HUES64 (cell line): ENCODE results near the gene DNAH2.

Source experiments
- H3K27ac ChIP-seq: 2 replicates; pipeline ENCODE4 v1.7.0; 2013; ENCODE audit warnings: low read depth, low read length, inconsistent platforms
- H3K27me3 ChIP-seq: 2 replicates; pipeline ENCODE4 v1.6.1; 2013; ENCODE audit warnings: mild to moderate bottlenecking, low read length; ENCODE audit not compliant: insufficient read depth
- H3K36me3 ChIP-seq: 2 replicates; pipeline ENCODE4 v1.6.1; 2013; ENCODE audit warnings: mild to moderate bottlenecking, low read length; ENCODE audit not compliant: insufficient read depth
- H3K4me1 ChIP-seq: 2 replicates; pipeline ENCODE4 v1.6.1; 2013; ENCODE audit warnings: mild to moderate bottlenecking, low read length, moderate library complexity; ENCODE audit not compliant: insufficient read depth
- H3K4me3 ChIP-seq: 2 replicates; pipeline ENCODE4 v1.5.1; 2013; ENCODE audit warnings: mild to moderate bottlenecking, low read length, moderate library complexity
- H3K9ac ChIP-seq: 2 replicates; pipeline ENCODE4 v1.6.1; 2013; ENCODE audit warnings: mild to moderate bottlenecking, low read depth, low read length
- H3K9me3 ChIP-seq: 2 replicates; pipeline ENCODE4 v1.6.1; 2013; ENCODE audit warnings: low read depth, low read length; ENCODE audit not compliant: insufficient read depth
- WGBS: fragments of 150-250, 120-280 bp; methylation state at CpG from one replicate; pipeline ENCODE4 v1.1.7; 2013; ENCODE audit warnings: missing lambda C conversion rate; 5-methylcytosine and 5-hydroxymethylcytosine counted together

Gene DNAH2

DNA sequence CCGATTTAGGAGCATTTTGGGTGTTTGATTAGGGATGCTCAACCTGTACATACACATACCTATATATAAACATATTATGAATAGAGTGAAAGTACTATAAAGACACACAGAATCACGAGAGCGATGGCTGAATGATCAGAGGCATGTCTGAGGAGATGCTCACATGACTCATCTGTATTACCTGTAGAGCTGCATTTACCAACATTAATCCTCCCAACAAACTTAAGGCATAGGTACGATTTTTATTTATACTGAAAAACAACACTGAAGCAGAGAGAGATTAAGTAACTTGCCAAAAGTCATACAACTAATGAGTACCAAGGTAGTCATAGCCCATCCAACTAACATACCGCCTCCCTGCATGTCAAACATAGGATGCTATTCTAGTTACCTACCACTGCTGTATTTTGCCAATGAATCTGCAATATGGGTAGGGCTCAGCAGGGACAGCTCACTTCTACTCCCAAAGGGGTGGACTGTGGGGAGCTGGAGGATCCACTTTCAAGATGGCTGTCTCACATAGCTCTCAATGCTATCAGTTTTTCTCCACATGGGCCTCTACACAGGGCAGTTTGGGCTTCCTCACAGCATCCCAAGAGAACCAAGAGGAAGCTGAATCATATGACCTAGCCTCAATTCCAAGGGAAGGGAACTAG lies 147.6 kb downstream of the DNAH2 start:
- H3K27me3 ChIP-seq: no peaks in the 10 kb centered on the region
- H3K4me3 ChIP-seq: no peak overlapping the region
- H3K9ac ChIP-seq: no peak overlapping the region
- no peaks in the 10 kb centered on the region for H3K9me3 ChIP-seq
- WGBS: 94% methylated on average over 5 of the region's 5 CpGs
- H3K36me3 ChIP-seq: peaks cover 13% of the 10 kb centered on the region; the same call in 1 of the 2 replicates
- H3K4me1 ChIP-seq: peaks cover 6% of the 10 kb centered on the region; the same call in 1 of the 2 replicates
- H3K27ac ChIP-seq: no peak overlapping the region

DNA sequence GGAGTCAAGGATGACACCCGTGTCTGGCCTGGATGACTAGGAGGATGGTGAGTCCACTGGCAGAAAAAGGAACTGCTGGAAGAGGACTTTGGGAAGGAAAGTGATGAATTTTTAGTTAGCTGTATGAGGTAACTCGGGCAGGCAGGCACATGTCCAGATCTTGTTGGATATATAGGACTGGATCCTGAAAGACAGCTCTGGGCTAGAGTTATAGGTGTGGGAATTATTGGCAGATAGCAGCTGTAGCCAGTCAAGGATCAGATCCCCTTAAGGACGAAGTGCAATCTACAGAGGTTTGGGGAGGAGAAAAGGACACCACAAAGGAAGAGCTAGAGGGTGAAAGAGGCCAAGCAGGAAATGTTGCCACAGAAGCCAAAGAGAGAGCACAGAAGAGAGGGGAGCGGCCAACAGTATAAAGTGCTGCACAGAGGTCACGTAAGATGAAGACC lies 150.4 kb downstream of the DNAH2 start:
- peaks cover 4% of the 10 kb centered on the region; the same call in 1 of the 2 replicates for H3K4me1 ChIP-seq
- H3K27me3 ChIP-seq: no peaks in the 10 kb centered on the region
- H3K9me3 ChIP-seq: no peaks in the 10 kb centered on the region
- 91% methylated on average over 5 of the region's 5 CpGs for WGBS
- H3K9ac ChIP-seq: no peak overlapping the region
- no peak overlapping the region for H3K27ac ChIP-seq
- peaks cover 6% of the 10 kb centered on the region; the same call in 1 of the 2 replicates for H3K36me3 ChIP-seq
- H3K4me3 ChIP-seq: no peak overlapping the region

DNA sequence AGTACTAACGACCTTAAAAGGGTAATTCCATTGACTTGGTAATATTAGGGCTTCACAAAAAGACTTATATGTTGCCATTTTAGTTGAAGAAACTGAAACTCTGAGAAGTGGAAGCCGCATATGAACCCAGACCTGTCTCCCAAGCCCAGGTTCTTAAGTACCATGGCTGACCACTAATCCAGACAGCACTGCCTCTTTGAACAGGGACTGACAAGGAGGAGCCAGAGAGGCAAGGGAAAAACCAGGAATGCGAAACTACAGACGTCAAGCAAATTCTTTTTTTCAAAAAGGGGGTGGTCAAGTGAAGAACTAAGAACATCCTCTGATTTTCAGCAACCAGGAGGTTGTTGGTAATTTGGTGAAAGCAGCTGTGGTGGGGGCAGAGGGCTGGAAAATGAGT lies 155.5 kb downstream of the DNAH2 start:
- H3K9me3 ChIP-seq: no peaks in the 10 kb centered on the region
- H3K4me1 ChIP-seq: no peaks in the 10 kb centered on the region
- 79% methylated on average over 4 of the region's 4 CpGs for WGBS
- no peak overlapping the region for H3K4me3 ChIP-seq
- H3K27me3 ChIP-seq: no peaks in the 10 kb centered on the region
- peaks cover 6% of the 10 kb centered on the region for H3K36me3 ChIP-seq
- H3K27ac ChIP-seq: no peak overlapping the region
- no peak overlapping the region for H3K9ac ChIP-seq

DNA sequence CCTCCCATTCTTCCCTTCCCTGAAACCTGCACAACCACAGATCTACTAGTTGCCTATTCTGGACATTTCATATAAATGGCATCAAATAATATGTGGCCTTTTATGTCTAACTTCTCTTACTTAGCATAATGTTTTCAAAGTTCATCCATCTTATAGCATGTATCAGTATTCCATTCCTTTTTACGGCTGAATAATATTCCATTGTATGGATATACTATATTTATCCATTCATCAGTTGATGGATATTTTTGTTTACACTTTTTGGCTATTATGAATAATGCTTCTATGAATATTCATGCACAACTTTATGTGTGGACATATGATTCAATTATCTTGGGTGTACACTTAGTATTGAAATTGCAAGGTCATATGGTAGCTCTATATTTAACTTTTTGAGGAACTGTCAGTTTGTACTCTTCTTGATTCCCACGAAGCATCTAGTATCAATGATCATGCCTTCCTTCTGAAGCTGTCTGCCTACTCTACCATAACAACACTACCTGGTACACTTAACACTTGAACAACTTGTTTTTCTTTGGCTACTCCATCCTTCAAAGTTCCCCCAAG lies 158.3 kb downstream of the DNAH2 start:
- WGBS: 98% methylated on average over 1 of the region's 2 CpGs
- no peak overlapping the region for H3K4me3 ChIP-seq
- H3K27me3 ChIP-seq: no peaks in the 10 kb centered on the region
- H3K4me1 ChIP-seq: no peaks in the 10 kb centered on the region
- H3K27ac ChIP-seq: no peak overlapping the region
- H3K9ac ChIP-seq: no peak overlapping the region
- no peaks in the 10 kb centered on the region for H3K9me3 ChIP-seq
- H3K36me3 ChIP-seq: peaks cover 20% of the 10 kb centered on the region

DNA sequence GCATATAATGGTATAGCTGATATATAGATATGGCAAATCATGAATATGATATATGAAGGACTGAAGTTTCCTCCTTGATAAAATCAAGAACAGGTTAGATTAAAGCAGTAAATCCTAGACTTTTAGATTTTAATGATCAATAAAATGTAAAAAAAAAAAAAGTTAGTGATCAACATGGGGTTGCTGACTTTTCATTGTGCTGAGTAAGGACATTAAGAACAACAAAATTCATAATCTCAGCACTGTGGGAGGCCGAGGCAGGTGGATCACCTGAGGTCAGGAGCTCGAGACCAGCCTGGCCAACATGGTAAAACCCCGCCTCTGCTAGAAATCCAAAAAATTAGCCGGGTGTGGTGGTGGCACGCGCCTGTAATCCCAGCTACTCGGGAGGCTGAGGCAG lies 160.7 kb downstream of the DNAH2 start:
- H3K36me3 ChIP-seq: peaks cover 22% of the 10 kb centered on the region
- peaks cover 6% of the 10 kb centered on the region; the same call in 1 of the 2 replicates for H3K4me1 ChIP-seq
- H3K9me3 ChIP-seq: no peaks in the 10 kb centered on the region
- 95% methylated on average over 7 of the region's 7 CpGs for WGBS
- no peak overlapping the region for H3K27ac ChIP-seq
- no peak overlapping the region for H3K9ac ChIP-seq
- H3K4me3 ChIP-seq: no peak overlapping the region
- H3K27me3 ChIP-seq: no peaks in the 10 kb centered on the region

DNA sequence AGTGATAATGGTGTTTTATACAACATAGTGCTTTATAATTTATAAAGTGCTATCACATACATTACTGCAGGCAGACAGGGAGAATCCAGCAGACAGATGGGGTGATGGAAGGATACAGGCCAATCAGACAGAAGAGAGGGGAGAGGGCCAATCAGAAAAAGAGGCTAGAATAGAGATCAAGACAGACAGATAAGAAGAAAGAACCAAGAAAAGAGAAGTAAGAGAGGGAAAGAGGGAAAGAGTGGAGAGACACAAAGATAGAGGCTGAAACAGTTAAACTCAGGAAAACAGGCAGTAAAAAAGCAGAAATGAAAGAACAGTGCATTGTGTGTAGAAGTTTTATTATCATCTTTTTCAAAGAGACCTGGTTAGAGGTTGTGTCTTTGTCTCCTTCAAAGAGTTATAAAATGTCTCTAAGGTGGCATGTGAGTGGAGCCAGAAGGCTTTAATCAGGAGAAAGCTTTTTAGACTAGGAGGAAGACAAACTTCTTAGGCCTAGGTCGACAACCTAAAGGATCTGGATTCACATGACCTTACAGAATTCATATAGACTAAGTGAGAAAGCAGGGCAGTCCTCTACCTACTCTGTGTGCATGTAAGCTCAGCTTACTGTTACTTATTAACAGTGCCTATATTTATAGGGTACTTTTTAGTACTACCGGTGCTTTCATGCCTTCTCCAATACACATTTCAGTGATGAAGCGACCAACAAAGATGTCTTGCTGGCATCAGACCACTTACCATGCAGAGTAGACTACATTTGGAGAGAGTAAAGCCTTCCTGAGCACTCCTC lies 162.7 kb downstream of the DNAH2 start:
- Histone ChIP-seq H3K27me3 (no peaks in the 10 kb centered on the region), H3K36me3 (peaks cover 22% of the 10 kb centered on the region), H3K27ac (no peak overlapping the region), H3K4me3 (no peak overlapping the region), H3K9ac (no peak overlapping the region), H3K9me3 (no peaks in the 10 kb centered on the region), H3K4me1 (peaks cover 14% of the 10 kb centered on the region; the same call in 1 of the 2 replicates)
- 92% methylated on average over 3 of the region's 3 CpGs for WGBS

DNA sequence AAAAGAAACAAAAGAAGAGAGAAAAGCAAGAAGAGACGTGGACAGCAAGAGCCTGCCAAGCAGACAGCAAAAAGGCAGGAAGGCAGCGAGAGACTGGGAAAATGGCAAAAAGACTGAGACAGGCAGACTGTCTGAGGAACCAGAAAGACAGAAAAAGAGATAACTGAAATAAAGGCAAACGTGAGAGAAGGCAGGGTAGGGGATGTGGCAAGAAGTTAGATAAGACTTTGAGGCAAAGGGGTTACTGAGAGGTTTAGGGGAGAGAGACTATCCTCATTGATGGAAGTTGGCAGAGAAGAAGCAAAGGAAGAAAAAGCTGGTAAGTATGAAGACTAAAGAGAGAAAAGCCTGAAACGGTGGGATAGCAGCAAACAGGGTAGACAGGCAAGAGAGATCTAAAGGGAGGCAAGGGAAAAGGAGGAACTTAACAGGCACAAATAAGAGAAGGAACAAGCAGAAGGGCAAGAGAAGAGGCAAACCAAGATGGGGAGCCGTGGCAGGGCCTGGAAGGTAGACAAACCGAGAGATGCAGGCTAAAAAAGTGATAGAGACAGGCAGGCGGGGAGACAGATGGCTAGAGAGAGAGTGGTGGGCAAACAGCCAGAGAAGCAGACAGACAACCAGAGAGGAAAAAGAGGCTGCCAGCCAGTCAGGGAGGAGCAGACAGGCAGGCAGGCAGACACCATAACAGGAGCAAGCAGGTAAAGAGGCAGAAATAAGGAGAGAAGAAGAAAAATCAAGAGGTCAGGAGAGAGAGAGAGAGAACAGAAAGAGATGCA lies 163.9 kb downstream of the DNAH2 start:
- Histone ChIP-seq H3K9ac (no peak overlapping the region), H3K27ac (no peak overlapping the region)

DNA sequence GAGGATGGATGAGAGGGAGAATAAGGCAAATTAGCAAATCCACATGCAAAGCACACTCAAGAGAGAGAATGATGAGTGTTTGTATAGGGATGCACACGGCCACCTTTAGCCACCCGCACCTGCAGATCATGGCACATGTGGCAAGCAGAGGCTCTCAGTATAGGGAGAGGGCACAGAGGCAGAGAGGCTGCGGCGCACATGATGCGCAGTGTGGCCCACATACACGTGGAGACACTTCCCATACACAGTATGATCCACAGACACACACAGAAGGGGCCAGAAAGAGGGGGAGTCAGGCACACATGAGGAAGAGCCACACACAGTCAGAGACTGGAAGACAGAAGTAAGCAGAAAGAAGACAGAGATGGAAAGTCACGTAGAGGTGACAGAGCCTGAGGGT lies 164.5 kb downstream of the DNAH2 start:
- Histone ChIP-seq H3K36me3 (peaks cover 22% of the 10 kb centered on the region), H3K4me1 (peaks cover 17% of the 10 kb centered on the region; the same call in 1 of the 2 replicates), H3K4me3 (no peak overlapping the region), H3K9me3 (no peaks in the 10 kb centered on the region), H3K27me3 (peaks cover 16% of the 10 kb centered on the region), H3K9ac (no peak overlapping the region), H3K27ac (no peak overlapping the region)
- WGBS: 93% methylated on average over 7 of the region's 7 CpGs

More for the DNA sequence above, 163.9 kb downstream of the DNAH2 start:
- no peaks in the 10 kb centered on the region for H3K9me3 ChIP-seq
- H3K36me3 ChIP-seq: peaks cover 22% of the 10 kb centered on the region
- H3K4me3 ChIP-seq: no peak overlapping the region
- H3K27me3 ChIP-seq: peaks cover 10% of the 10 kb centered on the region
- H3K4me1 ChIP-seq: peaks cover 14% of the 10 kb centered on the region; the same call in 1 of the 2 replicates
- 89% methylated on average over 7 of the region's 7 CpGs for WGBS

DNA sequence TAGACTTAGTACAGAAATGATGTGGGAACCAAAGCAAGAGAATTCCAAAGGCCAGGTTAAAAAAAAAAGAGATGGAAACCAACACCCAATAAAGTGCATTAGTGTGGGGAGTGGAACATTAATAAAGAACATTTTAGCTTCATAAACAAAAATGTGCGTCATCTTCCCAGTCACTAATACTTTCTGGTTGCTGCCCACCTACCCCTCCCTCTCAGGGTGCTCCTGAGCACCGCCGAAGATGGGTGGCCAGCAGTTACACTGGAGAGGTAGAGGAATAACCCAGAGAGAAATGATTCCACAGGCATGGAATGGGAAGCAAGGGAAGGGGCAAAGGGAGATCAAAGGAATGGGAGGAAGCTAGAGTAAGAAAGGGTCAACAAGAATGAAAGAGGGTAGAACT lies 165.1 kb downstream of the DNAH2 start:
- Histone ChIP-seq H3K9ac (no peak overlapping the region), H3K4me1 (peaks cover 21% of the 10 kb centered on the region; the same call in 1 of the 2 replicates)

More for the DNA sequence above, 165.1 kb downstream of the DNAH2 start:
- no peaks in the 10 kb centered on the region for H3K9me3 ChIP-seq
- no peak overlapping the region for H3K4me3 ChIP-seq
- H3K36me3 ChIP-seq: peaks cover 18% of the 10 kb centered on the region
- 92% methylated on average over 3 of the region's 3 CpGs for WGBS
- peaks cover 18% of the 10 kb centered on the region for H3K27me3 ChIP-seq
- no peak overlapping the region for H3K27ac ChIP-seq
